Measurements from ENCODE around the gene CAPN10.
"Not testable (repeated sequence)": the region's sequence is repeated elsewhere in the genome, so short reads cannot be mapped to it uniquely, and the experiment has no call there.

The CAPN10 gene

DNA sequence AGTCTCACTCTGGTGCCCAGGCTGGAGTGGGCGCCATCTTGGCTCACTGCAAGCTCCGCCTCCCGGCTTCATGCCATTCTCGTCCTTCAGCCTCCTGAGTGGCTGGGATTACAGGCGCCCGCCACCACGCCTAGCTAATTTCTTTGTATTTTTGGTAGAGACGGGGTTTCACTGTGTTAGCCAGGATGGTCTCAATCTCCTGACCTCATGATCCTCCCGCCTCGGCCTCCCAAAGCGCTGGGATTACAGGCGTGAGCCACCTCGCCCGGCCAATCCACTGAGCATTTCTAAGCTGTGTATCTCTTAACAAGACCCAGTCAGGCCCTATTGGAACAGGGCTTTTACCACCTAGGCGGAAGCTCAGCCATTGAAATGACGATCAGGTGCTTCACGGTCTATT is 23.3 kb upstream of the CAPN10 start:
- DNase-seq (ENCODE audit: low read depth in 2 of 2) = not testable (repeated sequence)

DNA sequence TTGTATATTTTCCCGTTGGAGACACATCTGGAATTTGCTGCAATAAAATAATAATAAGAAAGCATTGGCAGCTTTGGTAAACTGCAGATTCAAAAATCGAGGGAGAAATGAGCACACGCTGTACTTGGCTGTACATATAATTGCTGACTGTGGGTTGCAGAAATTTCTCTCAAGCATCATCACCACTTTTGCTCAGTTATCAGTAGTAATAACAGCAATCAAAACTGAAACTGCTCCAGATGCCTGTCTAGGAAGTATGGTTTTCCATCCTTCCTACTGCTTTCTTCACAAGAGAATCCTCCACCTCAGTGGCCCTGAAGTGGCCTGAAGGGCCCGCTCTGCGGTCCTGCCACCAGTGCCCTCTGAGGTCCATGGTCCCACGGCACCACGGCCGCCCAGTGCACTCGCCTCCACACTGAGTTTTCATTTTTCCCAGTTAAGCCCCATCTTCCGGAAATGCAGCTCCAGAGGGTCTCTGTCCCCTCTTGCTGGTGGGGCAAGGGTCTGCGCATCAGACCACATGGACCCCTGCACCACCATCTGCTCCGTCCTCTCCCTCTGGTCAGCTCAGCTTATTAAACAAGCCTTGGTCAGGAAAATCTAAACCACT is 22.5 kb upstream of the CAPN10 start:
- no peak for DNase-seq (ENCODE audit: low read depth in 2 of 2)

DNA sequence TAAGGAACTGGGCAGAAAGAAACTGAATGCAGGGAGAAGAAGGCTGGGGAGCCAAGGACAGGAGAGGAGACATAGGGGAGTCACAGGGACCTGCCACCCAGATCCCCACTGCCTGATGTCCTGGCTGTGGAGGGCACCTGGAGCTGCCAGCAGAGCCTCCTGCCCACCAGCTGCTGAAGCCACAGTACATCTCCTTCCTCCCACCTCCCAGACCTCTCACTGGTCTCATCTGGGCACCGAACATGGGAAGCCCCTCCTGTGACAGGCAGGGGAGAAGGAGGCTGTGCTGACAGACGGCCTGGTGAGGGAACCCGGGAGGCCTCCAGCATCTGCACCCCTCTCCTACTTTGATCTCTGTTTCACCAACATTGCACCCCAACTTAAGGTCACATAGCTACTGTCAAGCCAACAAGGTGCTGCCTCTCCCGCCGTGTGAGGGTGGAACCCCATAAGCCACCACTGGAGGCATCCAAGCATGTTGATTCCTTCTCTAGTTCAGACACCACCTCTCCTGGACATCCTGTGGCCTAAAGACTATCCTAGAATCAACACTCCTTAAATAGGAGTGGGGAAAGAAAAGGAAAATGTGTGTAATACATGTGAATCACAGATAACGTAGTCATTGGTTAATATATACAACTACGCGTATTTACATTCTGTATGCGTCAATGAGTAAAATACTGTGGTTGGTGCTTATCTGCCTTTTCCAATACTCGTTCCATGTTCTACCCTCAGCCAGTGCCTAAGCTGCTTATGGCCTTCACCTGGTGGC is 21.8 kb upstream of the CAPN10 start:
- DNase-seq (ENCODE audit: low read depth in 2 of 2) = no peak

DNA sequence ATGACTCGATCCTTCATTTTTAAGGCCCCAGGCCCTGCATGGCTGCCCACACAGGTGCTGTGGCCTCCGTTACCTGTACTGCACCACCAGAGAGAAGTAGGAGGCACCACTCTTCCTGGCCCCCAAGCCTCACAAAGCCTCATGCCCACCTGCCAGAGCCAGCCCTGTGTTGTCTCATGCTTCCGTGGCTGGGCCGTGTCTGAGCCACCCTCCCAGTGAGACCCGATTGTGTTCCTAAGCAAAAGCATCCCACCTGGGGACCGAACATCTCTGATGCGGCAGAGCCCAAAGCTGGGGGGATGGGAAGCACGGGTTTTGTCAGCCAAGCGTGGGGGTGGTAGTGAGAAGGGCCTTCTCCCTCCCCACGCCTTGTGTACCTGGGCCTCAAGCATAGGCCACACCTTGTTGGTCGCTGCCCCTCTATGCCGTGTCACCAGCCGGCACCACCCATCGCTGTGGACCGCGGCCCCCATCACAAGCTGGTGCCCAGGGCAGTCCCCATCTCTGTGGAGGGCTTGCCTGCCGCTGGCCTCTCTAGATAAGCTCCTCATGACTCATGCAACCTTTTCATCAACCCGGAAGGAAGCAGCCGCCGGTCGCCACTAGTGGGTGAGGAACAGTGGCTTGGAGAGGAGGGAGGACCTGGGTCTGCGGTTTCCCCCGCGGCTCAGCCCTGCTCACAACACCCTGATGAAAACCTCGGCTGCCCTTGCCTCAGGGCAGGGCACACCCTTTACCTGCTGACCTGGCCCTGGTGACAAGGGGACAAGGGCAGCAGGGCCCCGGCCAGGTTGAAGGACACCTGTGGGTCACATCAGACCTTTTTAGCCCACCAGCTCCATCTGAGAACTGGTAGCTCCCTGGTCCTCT is 21.0 kb upstream of the CAPN10 start:
- DNase-seq (ENCODE audit: low read depth in 2 of 2) = peak; percentile 73 to 79

DNA sequence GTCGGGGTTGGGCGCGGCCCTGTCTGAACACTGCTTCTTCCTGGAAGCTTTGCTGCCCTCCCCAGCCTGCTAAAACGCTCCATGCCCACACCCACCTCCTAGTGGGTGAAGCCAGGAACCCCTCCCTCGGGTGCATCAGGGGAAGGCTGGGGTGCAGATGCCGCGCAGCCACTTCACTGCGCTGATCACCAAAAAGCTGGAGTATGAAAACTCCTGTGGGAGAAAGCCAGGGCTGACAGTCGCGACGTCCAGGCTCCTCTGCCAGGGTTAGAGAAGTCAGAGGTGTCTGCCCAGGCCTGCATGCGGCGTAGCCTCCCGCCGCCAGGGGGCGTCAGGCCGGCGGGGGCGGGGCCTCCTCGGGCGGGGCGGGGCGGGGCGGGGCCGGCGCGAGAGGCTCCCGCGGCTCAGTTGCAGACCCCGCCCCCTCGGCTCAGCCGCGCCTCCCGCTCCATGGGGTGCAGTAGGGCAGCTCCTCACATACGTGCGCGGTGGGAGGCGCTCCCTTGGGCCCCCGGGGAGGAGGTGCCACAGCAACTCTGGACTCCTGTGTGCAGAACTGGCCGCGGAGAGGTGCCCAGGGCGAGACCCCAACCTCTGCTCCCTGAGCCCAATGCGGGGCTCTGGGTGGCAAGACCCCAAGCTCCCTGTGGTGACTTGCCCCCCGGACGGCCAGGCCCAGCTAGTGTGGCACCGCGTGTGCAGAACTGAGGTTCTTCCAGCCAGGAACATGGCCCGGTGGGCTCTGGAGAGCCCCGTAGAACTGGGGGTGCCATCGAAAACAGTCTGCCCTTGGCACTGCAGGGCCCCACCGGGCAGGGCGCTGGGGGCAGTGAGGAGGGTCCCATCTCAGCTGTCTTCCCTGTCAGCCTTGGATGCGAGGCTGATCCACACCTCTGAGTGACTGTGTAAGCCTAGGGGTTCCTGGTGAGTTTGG is 20.1 kb upstream of the CAPN10 start:
- DNase-seq (ENCODE audit: low read depth in 2 of 2) = peak; percentile 86 to 94

DNA sequence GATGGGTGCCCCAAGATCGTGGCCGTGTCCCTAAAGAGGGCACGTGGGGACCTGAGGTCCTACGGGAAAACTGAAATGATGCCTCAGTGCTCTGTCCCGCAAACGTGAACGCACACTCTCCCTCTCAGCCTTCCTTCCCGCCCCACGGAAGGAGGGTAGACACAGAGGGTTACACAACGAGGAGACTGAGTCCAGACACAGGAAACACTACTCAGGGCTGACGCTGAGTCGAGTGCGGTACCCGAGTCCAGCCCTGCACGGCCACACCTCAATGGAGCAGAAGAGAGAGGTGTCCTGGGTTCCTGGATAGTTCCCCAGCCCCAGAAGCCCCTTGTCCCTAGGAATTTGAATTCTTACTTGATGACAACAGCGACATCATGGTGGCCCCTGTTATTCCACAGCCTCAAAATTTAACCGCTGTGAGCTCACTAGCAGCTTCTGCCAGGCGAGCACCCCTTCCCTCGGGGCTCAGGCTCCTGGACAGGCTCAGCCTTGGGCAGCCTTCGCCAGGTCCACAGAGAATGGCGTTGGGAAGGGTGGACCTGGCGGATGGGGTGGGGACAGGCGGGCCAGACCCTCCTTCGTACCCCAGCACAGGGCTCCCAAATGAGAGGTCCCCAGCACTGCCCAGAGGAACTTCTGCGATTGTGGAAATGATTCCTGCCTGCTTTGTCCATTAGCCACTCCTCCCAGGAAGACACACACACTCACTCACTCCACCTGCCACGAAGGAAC is 19.2 kb upstream of the CAPN10 start:
- DNase-seq (ENCODE audit: low read depth in 2 of 2) = no peak

DNA sequence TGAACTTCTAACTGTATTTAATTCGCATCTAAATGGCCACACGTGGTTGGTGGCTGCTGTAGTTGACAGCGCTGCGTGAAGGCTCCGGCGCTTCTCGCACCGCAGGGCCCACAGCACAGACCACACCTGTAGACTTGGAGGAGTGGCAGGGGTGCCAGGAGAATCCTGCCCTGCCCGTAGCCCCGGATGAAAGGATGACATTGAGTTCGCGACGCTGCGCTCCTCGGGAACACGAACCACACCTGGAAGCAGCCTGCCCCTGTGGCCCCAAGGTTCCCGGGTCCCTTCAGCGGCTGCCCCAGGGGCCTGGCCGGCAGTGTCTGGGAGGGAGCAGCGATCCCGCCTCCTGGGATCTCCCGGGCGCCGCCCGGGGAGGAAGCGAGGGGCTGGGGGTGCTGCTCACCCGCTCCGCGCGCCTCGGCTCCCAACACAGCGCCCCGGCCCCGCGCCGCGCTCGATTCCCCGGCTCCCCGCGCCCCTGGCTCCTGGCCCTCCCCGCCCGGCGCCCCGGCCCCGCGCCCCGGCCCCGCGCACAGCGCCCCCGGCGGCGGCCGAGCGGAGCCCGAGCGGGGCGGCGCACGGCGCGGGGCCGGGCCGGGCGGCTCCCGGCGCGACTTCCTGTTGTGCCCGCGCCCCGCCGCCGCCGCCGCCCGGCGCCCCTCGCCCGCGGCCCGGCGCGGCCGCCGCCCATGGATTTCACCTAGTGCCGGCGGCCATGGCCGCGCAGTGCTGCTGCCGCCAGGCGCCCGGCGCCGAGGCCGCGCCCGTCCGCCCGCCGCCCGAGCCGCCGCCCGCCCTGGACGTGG is 18.5 kb upstream of the CAPN10 start, which contains the start of gene RNPEPL1:
Gene RNPEPL1, plus strand, starts transcription at position 613 of the 806 bp plus-strand sequence. Its CDS starts 103 bp downstream, at position 716.
- DNase-seq (ENCODE audit: low read depth in 2 of 2) = peak in 1 of 2 donors; percentile 56

DNA sequence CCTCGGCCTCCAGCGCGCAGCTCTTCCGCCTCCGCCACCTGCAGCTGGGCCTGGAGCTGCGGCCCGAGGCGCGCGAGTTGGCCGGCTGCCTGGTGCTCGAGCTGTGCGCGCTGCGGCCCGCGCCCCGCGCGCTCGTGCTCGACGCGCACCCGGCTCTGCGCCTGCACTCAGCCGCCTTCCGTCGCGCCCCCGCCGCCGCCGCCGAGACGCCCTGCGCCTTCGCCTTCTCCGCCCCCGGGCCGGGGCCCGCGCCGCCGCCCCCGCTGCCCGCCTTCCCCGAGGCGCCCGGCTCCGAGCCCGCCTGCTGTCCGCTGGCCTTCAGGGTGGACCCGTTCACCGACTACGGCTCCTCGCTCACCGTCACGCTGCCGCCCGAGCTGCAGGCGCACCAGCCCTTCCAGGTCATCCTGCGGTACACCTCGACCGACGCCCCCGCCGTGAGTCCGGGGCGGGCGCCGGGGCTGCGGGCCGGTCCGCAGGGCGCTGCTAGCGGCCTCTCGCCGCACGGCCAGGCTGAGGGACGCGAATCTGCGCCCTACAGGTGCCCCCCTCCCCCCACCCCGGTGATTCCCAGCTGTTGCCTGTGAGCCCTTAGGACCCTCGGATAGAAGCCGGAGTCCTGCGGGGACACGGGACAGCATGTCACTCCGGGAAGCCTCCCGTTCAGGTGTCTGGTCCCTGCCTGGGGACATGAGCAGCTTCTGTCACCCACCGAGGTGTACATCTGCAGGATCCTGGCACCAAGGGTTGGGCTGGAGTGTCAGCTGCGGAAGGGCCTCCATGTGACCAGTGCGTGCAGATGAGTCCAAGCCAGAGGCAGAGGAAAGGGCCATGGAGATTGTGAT is 17.6 kb upstream of the CAPN10 start:
- DNase-seq (ENCODE audit: low read depth in 2 of 2) = peak in 1 of 2 donors; percentile 49

DNA sequence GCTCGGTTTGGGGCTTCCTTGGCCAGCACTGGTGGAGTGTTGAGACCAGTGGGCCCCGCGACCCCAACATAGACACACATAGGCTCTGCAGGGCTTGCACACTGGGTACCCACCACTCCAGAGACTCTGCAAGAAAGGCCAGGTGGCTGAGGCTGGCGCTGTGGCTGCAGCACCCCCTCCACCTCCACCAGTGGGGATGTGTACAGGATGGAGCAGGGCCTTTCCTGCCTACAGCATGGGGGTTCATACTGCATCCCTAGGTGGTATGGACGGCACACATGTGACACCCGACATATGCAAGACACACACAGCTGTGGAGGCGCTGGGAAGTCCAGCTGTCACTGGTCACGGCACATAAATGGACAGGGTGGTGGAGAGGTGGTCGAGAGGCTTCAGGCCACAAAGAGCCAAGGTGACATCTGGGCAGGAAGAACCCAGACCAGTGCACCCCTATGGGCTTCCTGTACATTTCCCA is 17.0 kb upstream of the CAPN10 start:
- DNase-seq (ENCODE audit: low read depth in 2 of 2) = no peak

DNA sequence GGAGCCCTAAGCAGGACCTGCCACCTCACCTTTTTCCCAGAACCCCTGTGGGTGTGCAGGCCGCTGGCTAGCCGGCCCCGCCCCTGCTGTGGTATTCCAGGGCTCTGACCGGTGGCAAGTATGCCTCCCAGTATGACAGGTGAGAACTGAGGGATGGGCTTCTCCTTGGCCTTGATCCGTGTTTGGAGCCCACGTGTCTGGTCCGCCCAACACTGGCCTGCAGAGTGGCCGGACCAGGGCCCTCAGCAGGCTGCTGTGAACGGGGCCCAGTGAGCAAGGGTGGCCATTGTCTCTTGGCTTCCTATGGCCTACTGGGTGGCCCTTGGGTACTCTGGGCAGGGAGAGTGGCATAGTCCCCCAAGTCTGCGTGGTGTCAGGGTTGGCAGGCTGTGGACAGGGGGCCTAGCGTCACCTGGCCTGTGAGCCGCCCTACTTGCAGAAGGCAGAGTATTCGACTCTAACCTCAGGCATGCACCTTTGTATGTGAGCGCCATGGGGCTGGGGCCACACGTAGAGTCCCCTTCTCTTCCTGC is 16.5 kb upstream of the CAPN10 start:
- no peak for DNase-seq (ENCODE audit: low read depth in 2 of 2)

DNA sequence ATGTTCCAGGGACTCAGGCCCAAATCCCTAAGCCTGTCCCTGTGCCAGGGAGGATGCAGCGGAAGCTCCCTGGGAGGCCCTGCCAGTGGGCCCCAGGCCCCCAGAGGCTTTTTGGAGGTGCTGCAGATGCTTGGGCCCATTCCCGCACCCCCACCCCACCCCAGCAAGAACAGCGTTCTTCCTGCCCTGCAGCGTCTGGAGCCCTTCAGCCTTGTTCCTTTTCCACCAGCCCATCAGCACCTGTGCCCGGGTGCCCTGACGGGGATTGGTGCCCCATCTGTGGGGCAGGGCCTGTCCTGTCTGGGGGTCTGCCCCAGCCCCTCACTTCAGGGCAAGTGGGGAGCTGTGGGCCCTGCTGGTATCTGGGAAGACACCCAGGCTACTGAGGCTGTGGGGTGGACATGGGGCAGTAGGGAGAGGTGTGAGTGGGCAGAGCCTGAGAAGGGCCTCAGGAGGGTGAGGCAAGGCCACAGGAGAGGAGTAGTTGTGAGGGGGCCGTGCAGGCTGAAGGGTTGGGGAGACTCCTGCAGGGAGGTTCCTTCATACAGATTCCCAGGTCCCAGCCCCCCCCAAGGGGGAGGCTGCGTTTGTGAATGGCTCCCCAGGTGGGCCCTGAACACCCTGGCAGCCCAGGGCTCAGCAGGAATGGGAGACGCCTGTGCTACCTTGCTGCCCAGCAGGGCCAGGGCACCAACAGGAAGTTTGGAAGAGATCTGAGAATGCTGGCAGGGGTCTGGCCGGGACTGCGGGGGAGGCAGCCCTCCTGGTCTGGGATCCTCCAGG is 15.8 kb upstream of the CAPN10 start:
- DNase-seq (ENCODE audit: low read depth in 2 of 2) = no peak

DNA sequence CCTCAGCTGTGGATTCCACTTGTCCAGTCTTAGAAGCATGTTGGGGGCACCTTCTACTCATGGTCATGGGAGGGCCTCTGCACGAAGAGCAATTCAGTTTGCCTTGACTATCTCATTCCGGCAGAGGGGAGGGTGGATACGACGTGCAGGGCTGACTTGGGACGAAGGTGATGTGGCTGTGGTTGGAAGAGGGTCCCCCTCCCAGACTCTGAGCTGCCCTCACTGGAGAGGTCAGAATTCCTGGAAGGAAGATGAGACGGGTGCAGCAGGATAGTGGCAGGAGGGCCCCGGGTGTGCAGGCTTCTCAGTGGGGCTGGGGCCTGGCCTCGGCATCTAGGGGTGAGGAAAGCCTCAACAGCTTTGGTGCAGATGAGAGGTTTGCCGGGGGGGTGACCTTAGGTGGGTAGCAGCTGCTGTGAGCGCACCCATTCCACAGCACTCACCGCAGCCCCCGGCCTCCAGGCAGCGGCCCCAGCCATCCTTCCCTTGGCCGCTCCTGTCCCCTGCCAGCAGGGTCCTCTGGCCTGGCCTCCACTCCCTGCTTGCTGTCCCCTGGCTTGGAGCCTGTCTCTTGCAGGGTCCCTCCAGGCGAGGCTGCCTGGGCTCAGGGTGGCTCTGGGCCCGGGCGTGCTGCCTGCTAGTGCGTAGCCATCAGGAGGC is 15.1 kb upstream of the CAPN10 start:
- no peak for DNase-seq (ENCODE audit: low read depth in 2 of 2)

DNA sequence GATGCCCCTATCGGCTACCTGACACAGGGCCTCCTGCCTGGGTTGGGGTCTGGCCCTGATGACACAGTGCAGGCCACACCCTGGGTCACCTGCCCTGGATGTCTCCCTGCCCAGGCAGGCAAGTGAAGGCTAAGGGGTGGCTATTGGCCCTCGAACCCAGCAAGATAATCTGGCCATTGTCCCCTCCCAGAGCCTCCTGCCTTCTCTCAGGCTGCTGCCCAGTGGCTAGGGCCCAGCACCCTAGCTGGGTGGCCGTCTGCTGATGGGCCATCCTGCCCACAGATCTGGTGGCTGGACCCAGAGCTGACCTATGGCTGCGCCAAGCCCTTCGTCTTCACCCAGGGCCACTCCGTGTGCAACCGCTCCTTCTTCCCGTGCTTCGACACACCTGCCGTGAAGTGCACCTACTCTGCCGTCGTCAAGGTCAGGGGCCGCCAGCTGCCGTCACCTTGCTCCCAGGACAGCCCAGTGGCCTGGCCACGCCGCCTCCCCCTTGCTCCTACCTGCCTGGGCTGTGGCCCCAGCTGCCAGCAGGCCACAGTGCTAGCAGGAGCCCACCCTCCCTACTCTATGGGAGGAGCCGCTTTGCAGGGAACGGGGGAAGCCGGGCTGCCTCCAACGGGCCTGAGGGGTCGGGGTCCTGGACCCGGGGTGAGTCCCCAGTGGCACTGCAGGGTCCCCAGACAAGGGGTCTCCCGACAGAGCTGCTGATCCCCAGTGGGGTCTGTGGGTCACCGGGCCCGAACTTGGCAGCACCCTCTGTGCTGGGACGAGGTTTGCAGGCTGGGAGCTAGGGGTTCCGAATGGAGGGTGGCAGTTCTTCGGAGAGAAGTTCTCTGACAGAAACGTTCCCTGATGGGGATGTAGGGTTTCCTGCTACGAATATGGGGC is 14.1 kb upstream of the CAPN10 start:
- no peak for DNase-seq (ENCODE audit: low read depth in 2 of 2)

DNA sequence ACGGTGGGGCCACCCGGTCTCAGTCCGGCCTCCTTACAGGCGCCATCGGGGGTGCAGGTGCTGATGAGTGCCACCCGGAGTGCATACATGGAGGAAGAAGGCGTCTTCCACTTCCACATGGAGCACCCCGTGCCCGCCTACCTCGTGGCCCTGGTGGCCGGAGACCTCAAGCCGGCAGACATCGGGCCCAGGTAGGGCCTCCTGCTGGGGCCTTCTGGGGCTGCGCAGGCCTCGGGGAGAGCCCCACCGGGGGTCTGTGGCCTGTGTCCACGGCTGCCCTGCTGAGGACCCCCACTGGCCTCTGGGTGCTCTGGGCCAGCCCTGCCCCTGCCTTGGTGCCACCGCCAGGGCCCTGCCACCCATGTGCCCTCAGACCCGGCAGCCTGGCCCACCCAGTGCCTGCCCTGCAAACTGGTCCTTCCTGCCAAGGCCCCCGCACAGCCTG is 13.4 kb upstream of the CAPN10 start:
- DNase-seq (ENCODE audit: low read depth in 2 of 2) = no peak

DNA sequence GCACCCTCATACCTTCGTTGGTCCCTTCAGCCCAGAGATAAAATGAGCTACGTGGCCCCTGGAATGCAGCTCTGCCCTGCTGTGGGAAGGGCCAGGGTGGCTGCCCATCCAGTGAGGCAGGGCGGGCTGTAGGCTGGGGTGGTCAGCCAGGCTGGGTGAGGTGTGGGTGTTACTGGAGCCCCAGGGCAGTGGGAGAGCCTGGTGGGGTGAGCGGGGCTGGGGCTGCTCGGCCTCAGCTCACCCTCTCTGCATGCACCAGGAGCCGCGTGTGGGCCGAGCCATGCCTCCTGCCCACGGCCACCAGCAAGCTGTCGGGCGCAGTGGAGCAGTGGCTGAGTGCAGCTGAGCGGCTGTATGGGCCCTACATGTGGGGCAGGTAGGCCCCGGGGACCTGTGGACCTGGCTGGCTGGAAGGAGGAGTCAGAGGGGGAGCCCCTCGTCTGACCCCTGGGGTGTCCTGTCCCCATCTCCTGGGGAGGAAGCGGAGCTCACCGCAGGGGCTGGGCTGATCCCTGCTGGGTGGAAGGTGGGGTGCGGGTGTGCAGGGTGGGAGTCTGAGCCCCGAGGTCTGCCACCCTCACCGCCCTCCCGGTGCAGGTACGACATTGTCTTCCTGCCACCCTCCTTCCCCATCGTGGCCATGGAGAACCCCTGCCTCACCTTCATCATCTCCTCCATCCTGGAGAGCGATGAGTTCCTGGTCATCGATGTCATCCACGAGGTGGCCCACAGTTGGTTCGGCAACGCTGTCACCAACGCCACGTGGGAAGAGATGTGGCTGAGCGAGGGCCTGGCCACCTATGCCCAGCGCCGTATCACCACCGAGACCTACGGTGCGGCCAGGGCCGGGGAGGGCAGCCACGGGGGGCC is 12.8 kb upstream of the CAPN10 start:
- no peak for DNase-seq (ENCODE audit: low read depth in 2 of 2)
